Measurements from ENCODE around the gene NEU1.
"Not testable (repeated sequence)": the region's sequence is repeated elsewhere in the genome, so short reads cannot be mapped to it uniquely, and the experiment has no call there.

The NEU1 gene

GRCh38 chr6:31874084-31874670, 11.6 kb upstream of the NEU1 start:
- DNase-seq (ENCODE audit: low read depth in 2 of 2), result no peak

DNA sequence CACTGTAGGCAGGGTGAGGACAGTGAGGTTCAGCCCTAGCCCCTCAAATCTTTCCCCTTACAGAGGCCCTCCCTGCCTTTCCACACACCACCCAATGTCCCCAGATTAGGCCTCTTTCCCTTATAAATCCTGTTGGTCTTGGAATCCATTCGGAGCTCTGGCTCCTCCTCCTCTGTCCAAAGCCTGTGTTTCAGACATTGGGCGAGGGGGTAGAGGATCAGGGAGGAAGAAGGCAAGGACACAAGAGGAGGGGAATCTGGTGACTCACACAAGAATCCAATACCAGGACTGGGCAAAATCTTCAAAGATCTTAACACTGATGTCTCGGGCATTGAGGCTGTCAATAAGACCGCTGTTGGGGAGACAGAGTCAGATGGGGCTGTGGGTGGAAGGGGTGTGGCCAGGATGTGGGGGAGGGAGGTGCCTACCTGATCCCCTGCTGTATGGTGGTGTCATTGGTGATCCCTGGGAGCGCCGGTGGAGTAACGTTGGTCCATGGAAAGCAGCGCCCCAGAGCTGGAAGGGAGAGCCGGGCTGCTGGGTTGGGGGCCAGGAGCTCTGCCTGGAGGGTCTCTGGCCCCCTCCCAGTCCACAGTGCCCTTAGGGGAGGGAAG, 8.5 kb upstream of the NEU1 start:
- DNase-seq (ENCODE audit: low read depth in 2 of 2), result peak; percentile 10 to 16

- no peak for DNase-seq (ENCODE audit: low read depth in 2 of 2)
These were observed 7.8 kb upstream of the NEU1 start for GRCh38 chr6:31870385-31870921.

GRCh38 chr6:31869343-31869742, 6.7 kb upstream of the NEU1 start:
- no peak for DNase-seq (ENCODE audit: low read depth in 2 of 2)

DNA sequence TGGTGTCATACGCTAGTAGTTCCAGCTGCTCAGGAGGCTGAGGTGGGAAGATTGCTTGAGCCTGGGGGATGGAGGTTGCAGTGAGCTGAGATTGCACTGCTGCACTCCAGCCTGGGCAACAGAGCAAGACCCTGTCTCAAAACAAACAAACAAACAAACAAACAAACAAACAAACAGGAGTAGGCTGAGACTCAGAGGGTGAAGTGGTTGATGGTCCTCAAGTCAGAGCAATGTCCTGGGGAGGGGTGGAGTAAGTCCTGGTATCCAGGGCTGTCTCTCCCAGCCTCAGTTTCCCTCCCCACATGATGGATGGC, 6.0 kb upstream of the NEU1 start:
- not testable (repeated sequence) for DNase-seq (ENCODE audit: low read depth in 2 of 2)

DNA sequence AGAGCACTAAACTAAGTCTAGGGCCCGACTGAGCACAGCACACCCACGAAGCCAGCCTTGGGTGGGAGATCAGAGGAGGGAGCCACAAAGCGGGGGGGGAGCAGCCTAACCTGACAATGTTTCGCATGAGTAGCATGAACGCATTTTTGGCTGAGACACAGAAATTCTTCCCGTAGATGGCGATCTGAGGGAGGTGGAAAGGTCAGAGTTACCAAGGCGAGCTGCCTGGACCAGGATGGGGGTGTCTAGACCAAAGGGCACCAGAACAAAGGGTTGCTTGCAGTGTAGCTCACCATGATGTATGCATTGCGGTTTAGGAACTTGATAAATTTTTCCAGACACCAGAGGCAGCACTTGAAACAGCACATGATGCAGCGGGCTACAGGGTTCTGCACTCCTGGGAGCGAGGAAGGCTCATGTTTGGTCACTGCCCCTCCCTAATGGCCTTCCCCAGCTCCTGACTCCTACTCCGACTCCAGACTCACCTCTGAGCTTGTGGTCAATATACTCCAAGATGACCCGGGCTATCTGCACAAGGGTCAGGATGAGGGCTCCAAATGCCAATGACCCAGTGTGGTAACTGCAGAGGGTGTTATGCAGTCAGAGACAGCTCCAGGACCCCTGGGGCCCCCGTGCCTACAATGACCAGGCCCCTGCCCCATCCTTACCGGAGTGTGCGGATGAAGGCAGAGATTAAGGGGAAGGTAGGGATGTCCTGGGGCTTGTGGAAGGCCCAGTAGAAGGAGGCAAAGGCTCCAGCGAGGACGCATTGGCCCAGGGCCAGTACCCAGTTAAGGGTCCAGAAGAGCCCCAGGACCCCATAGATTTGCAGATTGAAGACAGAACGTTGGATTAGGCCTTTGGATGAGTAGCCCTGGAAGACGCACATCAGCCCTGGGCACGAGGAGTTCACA, 2.8 kb upstream of the NEU1 start:
- DNase-seq (ENCODE audit: low read depth in 2 of 2), result no peak

- DNase-seq (ENCODE audit: low read depth in 2 of 2), result no peak
These were observed 2.2 kb upstream of the NEU1 start for GRCh38 chr6:31864818-31865204.

GRCh38 chr6:31864123-31864562, 1.5 kb upstream of the NEU1 start:
- not testable (repeated sequence) for DNase-seq (ENCODE audit: low read depth in 2 of 2)

DNA sequence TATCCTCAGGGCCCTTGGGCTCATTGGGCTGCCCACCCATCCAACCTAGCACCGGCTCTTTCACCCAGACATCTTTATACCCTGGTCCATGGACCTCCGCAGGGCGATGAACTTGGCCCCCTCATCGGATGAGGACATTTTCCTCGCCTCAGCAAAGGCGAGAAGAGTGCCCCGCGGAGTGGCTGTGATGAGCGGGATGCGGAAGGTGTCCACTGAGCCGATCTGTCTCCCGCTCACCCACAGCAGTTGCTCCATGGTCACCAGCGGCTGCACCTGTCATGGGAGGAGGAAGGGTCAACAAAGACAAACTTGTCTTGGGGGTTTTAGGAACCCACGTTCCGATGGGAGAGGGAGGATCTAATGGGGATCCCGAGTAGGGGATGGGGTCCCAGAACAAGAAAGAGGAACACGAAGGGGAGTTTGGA, 690 bp downstream of the NEU1 start:
- DNase-seq (ENCODE audit: low read depth in 2 of 2), result no peak

DNA sequence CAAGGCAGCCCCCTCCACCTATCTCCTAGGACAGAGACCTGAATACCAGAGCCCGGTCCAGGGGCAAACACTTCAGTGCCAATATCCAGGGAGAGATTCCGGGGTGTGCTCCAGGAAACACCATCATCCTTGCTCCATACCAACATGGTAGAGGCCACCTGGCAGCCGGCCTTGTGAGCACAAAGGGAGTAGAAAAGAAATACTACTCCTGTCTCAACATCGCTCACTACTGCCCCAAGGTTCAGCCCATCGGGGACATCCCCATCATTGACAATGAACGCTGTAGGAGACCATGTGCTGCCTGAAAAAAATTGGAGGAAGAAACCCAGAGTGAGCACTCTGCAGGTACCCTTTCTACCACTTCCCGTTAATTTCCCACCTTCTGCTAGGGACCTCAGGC, 1.5 kb downstream of the NEU1 start:
- DNase-seq (ENCODE audit: low read depth in 2 of 2), result no peak

GRCh38 chr6:31860349-31860748, 2.3 kb downstream of the NEU1 start:
- no peak for DNase-seq (ENCODE audit: low read depth in 2 of 2)

GRCh38 chr6:31859923-31860322, 2.7 kb downstream of the NEU1 start:
- no peak for DNase-seq (ENCODE audit: low read depth in 2 of 2)

GRCh38 chr6:31858707-31859106, 3.9 kb downstream of the NEU1 start:
- no peak for DNase-seq (ENCODE audit: low read depth in 2 of 2)

- not testable (repeated sequence) for DNase-seq (ENCODE audit: low read depth in 2 of 2)
These were observed 4.8 kb downstream of the NEU1 start for GRCh38 chr6:31857774-31858173.

DNA sequence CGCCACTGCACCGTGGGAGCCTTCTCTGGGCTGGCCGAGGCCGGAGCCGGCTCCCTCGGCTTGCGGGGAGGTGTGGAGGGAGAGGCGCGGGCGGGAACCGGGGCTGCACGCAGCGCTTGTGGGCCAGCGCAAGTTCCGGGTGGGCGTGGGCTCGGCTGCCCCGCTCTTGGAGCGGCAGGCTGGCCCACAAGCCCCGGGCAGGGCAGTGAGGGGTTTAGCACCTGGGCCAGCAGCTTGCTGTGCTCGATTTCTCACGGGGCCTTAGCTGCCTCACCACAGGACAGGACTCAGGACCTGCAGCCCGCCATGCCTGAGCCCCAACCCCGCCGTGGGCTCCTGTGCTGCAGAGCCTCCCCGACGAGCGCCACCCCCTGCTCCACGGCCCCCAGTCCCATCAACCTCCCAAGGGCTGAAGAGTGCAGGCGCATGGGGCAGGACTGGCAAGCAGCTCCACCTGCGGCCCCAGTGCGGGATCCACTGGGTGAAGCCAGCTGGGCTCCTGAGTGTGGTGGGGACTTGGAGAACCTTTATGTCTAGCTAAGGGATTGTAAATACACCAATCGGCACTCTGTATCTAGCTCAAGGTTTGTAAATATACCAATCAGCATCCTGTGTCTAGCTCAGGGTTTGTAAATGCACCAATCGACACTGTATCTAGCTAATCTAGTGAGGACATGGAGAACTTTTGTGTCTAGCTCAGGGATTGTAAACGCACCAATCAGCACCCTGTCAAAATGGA, 10.5 kb downstream of the NEU1 start:
- not testable (repeated sequence) for DNase-seq (ENCODE audit: low read depth in 2 of 2)

GRCh38 chr6:31851485-31851832, 11.2 kb downstream of the NEU1 start:
- DNase-seq (ENCODE audit: low read depth in 2 of 2), result no peak

DNA sequence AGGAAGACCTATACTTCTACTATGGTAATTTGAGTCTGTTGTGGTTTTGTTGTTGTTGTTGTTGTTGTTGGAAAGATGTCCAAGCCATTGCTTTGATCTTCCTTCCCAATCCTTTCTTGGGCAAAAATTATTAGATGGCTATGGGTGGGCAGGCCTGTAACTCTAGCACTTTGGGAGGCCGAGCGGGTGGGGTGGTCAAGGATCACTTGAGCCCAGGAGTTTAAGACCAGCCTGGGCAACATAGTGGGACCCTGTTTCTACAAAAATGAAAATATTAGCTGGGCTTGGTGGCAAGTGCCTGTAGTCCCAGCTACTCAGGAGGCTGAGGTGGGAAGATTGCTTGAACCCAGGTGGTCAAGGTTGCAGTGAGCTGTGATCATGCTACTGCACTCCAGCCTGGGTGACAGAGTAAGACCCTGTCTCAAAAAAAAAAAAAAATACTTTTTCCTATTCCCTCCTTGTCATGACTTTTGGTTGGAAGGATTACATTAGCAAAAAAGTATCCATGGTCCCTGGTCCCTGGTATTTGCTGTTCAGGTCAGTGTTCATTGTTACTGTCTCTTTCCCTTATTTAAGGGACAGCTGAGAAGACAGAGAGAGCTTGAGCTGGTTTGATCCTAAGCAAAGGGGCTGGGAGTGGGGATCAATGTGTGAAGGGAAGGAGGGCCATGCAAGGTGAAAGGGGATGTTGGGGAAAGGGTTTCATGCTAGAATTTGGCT, 11.7 kb downstream of the NEU1 start:
- DNase-seq (ENCODE audit: low read depth in 2 of 2), result no peak

GRCh38 chr6:31847276-31847978, 15.2 kb downstream of the NEU1 start:
- no peak for DNase-seq (ENCODE audit: low read depth in 2 of 2)

DNA sequence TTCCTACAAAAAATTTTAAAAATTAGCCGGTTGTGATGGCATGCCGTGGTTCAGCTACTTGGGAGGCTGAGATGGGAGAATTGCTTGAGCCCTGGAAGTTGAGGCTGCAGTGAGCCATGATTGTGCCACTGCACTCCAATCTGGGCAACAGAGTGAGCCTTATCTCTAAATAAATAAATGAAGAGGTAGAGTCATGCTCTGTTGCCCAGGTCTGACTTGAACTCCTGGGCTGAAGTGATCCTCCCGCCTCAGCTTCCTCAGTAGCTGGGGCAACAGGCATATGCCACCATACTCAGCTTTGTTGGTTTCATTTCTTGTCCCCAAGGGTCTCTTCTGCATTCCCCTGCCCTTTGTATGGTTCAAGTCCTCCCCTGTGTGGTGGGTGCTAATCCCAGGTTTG, 18.1 kb downstream of the NEU1 start:
- DNase-seq (ENCODE audit: low read depth in 2 of 2), result no peak

GRCh38 chr6:31842053-31842452, 20.6 kb downstream of the NEU1 start:
- no peak for DNase-seq (ENCODE audit: low read depth in 2 of 2)

DNA sequence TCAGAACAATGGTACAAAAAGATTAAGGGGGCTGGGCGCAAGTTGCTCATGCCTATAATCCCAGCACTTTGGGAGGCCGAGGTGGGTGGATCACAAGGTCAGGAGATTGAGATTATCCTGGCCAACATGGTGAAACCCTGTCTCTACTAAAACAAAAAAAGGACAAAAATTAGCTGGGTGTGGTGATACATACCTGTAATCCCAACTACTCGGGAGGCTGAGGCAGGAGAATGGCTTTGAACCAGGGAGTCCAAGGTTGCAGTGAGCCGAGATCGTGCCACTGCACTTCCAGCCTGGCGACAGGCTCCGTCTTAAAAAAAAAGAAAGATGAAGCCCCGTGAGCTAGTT, 22.9 kb downstream of the NEU1 start:
- DNase-seq (ENCODE audit: low read depth in 2 of 2), result not testable (repeated sequence)

All from fibroblast of skin of left quadriceps (primary cell).